Measurements from ENCODE around the gene C8A.

DNA sequence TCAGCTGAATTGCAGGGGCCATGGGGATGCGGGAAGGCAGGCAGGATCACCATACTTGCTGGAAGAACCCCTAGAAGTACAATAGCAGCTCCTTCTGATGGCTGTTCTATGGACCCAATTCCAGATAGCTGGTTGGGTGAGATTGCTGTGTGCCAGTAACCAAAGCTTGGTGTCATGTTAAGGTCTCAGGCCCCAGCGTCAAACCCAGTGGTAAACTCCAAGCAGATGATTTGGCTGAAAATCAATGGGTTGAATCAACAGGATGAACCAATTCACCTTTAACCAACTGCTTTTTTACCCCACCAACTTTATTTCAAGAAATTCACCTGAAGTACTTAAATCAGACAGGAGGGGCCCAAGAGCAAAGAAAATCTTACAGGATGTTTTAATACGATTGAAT is 73.4 kb downstream of the C8A start:
- TF ChIP-seq ZNF121 (CRISPR knock-in tag; IDR thresholded peaks at IDR 0.05) (no peak), TEAD4 (CRISPR knock-in tag; IDR thresholded peaks at IDR 0.05) (no peak), ZNF263 (CRISPR knock-in tag; IDR thresholded peaks at IDR 0.05; ENCODE audit: low read depth) (no peak), IRF2 (CRISPR knock-in tag; IDR thresholded peaks at IDR 0.05; ENCODE audit: borderline replicate concordance, low read depth) (no peak), CREB1 (CRISPR knock-in tag; IDR thresholded peaks at IDR 0.05) (no peak)
- TF ChIP-seq, protein P1, sequence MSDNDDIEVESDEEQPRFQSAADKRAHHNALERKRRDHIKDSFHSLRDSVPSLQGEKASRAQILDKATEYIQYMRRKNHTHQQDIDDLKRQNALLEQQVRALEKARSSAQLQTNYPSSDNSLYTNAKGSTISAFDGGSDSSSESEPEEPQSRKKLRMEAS (CRISPR knock-in tag; IDR thresholded peaks at IDR 0.05) = no peak
- TF ChIP-seq, protein P2, sequence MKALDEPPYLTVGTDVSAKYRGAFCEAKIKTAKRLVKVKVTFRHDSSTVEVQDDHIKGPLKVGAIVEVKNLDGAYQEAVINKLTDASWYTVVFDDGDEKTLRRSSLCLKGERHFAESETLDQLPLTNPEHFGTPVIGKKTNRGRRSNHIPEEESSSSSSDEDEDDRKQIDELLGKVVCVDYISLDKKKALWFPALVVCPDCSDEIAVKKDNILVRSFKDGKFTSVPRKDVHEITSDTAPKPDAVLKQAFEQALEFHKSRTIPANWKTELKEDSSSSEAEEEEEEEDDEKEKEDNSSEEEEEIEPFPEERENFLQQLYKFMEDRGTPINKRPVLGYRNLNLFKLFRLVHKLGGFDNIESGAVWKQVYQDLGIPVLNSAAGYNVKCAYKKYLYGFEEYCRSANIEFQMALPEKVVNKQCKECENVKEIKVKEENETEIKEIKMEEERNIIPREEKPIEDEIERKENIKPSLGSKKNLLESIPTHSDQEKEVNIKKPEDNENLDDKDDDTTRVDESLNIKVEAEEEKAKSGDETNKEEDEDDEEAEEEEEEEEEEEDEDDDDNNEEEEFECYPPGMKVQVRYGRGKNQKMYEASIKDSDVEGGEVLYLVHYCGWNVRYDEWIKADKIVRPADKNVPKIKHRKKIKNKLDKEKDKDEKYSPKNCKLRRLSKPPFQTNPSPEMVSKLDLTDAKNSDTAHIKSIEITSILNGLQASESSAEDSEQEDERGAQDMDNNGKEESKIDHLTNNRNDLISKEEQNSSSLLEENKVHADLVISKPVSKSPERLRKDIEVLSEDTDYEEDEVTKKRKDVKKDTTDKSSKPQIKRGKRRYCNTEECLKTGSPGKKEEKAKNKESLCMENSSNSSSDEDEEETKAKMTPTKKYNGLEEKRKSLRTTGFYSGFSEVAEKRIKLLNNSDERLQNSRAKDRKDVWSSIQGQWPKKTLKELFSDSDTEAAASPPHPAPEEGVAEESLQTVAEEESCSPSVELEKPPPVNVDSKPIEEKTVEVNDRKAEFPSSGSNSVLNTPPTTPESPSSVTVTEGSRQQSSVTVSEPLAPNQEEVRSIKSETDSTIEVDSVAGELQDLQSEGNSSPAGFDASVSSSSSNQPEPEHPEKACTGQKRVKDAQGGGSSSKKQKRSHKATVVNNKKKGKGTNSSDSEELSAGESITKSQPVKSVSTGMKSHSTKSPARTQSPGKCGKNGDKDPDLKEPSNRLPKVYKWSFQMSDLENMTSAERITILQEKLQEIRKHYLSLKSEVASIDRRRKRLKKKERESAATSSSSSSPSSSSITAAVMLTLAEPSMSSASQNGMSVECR (CRISPR knock-in tag; IDR thresholded peaks at IDR 0.05; ENCODE audit: borderline replicate concordance) = no peak
- TF ChIP-seq, protein P3, sequence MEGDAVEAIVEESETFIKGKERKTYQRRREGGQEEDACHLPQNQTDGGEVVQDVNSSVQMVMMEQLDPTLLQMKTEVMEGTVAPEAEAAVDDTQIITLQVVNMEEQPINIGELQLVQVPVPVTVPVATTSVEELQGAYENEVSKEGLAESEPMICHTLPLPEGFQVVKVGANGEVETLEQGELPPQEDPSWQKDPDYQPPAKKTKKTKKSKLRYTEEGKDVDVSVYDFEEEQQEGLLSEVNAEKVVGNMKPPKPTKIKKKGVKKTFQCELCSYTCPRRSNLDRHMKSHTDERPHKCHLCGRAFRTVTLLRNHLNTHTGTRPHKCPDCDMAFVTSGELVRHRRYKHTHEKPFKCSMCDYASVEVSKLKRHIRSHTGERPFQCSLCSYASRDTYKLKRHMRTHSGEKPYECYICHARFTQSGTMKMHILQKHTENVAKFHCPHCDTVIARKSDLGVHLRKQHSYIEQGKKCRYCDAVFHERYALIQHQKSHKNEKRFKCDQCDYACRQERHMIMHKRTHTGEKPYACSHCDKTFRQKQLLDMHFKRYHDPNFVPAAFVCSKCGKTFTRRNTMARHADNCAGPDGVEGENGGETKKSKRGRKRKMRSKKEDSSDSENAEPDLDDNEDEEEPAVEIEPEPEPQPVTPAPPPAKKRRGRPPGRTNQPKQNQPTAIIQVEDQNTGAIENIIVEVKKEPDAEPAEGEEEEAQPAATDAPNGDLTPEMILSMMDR (IDR thresholded peaks at IDR 0.05) = no peak
- TF ChIP-seq, protein P4, sequence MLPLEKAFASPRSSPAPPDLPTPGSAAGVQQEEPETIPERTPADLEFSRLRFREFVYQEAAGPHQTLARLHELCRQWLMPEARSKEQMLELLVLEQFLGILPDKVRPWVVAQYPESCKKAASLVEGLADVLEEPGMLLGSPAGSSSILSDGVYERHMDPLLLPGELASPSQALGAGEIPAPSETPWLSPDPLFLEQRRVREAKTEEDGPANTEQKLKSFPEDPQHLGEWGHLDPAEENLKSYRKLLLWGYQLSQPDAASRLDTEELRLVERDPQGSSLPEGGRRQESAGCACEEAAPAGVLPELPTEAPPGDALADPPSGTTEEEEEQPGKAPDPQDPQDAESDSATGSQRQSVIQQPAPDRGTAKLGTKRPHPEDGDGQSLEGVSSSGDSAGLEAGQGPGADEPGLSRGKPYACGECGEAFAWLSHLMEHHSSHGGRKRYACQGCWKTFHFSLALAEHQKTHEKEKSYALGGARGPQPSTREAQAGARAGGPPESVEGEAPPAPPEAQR (CRISPR knock-in tag; IDR thresholded peaks at IDR 0.05) = no peak
- TF ChIP-seq, protein P5, sequence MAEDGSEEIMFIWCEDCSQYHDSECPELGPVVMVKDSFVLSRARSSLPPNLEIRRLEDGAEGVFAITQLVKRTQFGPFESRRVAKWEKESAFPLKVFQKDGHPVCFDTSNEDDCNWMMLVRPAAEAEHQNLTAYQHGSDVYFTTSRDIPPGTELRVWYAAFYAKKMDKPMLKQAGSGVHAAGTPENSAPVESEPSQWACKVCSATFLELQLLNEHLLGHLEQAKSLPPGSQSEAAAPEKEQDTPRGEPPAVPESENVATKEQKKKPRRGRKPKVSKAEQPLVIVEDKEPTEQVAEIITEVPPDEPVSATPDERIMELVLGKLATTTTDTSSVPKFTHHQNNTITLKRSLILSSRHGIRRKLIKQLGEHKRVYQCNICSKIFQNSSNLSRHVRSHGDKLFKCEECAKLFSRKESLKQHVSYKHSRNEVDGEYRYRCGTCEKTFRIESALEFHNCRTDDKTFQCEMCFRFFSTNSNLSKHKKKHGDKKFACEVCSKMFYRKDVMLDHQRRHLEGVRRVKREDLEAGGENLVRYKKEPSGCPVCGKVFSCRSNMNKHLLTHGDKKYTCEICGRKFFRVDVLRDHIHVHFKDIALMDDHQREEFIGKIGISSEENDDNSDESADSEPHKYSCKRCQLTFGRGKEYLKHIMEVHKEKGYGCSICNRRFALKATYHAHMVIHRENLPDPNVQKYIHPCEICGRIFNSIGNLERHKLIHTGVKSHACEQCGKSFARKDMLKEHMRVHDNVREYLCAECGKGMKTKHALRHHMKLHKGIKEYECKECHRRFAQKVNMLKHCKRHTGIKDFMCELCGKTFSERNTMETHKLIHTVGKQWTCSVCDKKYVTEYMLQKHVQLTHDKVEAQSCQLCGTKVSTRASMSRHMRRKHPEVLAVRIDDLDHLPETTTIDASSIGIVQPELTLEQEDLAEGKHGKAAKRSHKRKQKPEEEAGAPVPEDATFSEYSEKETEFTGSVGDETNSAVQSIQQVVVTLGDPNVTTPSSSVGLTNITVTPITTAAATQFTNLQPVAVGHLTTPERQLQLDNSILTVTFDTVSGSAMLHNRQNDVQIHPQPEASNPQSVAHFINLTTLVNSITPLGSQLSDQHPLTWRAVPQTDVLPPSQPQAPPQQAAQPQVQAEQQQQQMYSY (CRISPR knock-in tag; IDR thresholded peaks at IDR 0.05) = no peak
- TF ChIP-seq, protein P6, sequence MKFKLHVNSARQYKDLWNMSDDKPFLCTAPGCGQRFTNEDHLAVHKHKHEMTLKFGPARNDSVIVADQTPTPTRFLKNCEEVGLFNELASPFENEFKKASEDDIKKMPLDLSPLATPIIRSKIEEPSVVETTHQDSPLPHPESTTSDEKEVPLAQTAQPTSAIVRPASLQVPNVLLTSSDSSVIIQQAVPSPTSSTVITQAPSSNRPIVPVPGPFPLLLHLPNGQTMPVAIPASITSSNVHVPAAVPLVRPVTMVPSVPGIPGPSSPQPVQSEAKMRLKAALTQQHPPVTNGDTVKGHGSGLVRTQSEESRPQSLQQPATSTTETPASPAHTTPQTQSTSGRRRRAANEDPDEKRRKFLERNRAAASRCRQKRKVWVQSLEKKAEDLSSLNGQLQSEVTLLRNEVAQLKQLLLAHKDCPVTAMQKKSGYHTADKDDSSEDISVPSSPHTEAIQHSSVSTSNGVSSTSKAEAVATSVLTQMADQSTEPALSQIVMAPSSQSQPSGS (CRISPR knock-in tag; IDR thresholded peaks at IDR 0.05; ENCODE audit: borderline replicate concordance, low read depth) = no peak
